HL-60 (cell line): ENCODE measurements around the gene EMID1.

Experiments used
- DNase-seq, 2 experiments: peaks; one replicate each; pipeline ENCODE4 v3.0.0-alpha.2; 2010 to 2020; ENCODE audit warnings: low read depth in 1 of 2, low spot score in 1 of 2
- H3K27ac ChIP-seq: fragments of 250-450 bp; sonication (Bioruptor Pico); replicated peaks from 2 replicates; pipeline ENCODE4 v1.5.1; 2020; ENCODE audit warnings: mild to moderate bottlenecking, moderate library complexity
- H3K27me3 ChIP-seq: fragments of 250-450 bp; sonication (Bioruptor Pico); 2 replicates; pipeline ENCODE4 v1.5.1; 2021; ENCODE audit warnings: mild to moderate bottlenecking, moderate library complexity; ENCODE audit not compliant: insufficient read depth, poor library complexity, severe bottlenecking
- H3K4me3 ChIP-seq: replicated peaks from 2 replicates; pipeline ENCODE4 v1.5.1; 2011; ENCODE audit warnings: mild to moderate bottlenecking, control low read depth, low read length; ENCODE audit not compliant: insufficient read depth
- GABPA ChIP-seq: IDR thresholded peaks from 2 replicates; pipeline ENCODE4 v1.6.1; 2012; ENCODE audit warnings: low read depth
- POLR2AphosphoS5 ChIP-seq: IDR thresholded peaks from 2 replicates; pipeline ENCODE4 v1.6.1; 2012; ENCODE audit warnings: low read depth
- REST ChIP-seq: IDR thresholded peaks from 2 replicates; pipeline ENCODE4 v1.6.1; 2012; ENCODE audit warnings: low read depth; ENCODE audit not compliant: insufficient replicate concordance
- SPI1 ChIP-seq: IDR thresholded peaks from 2 replicates; pipeline ENCODE4 v1.6.1; 2012; ENCODE audit warnings: low read depth, mild to moderate bottlenecking, borderline replicate concordance
- TF ChIP-seq, protein P1 (sequence below): IDR thresholded peaks from one replicate; pipeline ENCODE4 v1.5.1; 2011; ENCODE audit warnings: low read length, control low read depth, inconsistent platforms; ENCODE audit not compliant: insufficient read depth

The EMID1 gene

GRCh38 chr22:29275167-29275566 lies 69.5 kb downstream of the EMID1 start:
- Histone ChIP-seq H3K4me3 (no peak overlapping the region), H3K27ac (no peak overlapping the region)
- TF ChIP-seq POLR2AphosphoS5 = no peak
- no peak for TF ChIP-seq GABPA
- TF ChIP-seq, protein P1, sequence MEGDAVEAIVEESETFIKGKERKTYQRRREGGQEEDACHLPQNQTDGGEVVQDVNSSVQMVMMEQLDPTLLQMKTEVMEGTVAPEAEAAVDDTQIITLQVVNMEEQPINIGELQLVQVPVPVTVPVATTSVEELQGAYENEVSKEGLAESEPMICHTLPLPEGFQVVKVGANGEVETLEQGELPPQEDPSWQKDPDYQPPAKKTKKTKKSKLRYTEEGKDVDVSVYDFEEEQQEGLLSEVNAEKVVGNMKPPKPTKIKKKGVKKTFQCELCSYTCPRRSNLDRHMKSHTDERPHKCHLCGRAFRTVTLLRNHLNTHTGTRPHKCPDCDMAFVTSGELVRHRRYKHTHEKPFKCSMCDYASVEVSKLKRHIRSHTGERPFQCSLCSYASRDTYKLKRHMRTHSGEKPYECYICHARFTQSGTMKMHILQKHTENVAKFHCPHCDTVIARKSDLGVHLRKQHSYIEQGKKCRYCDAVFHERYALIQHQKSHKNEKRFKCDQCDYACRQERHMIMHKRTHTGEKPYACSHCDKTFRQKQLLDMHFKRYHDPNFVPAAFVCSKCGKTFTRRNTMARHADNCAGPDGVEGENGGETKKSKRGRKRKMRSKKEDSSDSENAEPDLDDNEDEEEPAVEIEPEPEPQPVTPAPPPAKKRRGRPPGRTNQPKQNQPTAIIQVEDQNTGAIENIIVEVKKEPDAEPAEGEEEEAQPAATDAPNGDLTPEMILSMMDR = no peak
- TF ChIP-seq SPI1 = no peak
- TF ChIP-seq REST = no peak

DNA sequence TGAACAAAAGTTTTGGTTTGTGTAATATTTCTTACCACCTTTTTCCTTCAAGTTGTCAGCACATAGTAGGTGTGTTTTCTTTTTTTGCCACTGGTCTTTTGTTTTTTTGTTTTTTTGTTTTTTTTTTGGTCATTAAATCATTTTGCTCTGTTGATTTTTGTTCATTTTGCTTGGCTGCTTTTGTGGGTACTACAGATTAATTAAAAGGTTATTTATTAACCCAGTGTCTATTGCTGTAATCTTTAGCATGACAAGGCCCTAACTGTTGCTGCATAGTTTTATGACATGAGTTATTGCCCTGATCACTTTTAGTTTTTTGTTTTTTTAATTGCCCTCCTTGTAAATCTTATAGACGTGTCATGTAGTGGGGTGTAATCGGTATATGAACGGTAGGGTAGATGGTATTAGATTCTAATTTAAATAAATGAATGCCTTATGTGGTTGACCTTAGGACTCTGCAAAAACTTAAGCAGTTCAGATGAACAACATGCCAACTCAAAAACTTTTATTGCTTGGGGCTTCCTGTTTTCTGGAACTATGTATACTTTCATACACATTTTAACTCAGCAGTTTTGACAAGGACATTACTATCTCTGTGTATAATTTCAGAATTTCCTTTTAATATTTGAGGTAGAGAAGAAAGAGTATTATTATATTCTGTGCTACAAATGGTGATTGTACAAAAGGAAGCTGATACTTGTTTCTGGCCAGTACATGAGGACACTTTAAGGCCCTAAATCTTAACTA lies 70.3 kb downstream of the EMID1 start:
- H3K27me3 ChIP-seq = no peaks in the 10 kb centered on the region
- no peak overlapping the region for H3K27ac ChIP-seq
- TF ChIP-seq, protein P1 = no peak
- no peak for TF ChIP-seq GABPA
- TF ChIP-seq REST = no peak
- no peak for TF ChIP-seq POLR2AphosphoS5
- TF ChIP-seq SPI1 = no peak
- H3K4me3 ChIP-seq = no peak overlapping the region
- DNase-seq = no peak

More at GRCh38 chr22:29275167-29275566, 69.5 kb downstream of the EMID1 start:
- no peak for DNase-seq
- H3K27me3 ChIP-seq = no peaks in the 10 kb centered on the region

- H3K27ac ChIP-seq = no peak overlapping the region
- no peak for TF ChIP-seq SPI1
- TF ChIP-seq, protein P1 = no peak
- no peak overlapping the region for H3K4me3 ChIP-seq
- no peak for DNase-seq
- no peaks in the 10 kb centered on the region for H3K27me3 ChIP-seq
These were observed 72.2 kb downstream of the EMID1 start for GRCh38 chr22:29277927-29278326.

GRCh38 chr22:29284196-29284595 lies 78.5 kb downstream of the EMID1 start:
- TF ChIP-seq REST = no peak
- TF ChIP-seq, protein P1 = no peak
- TF ChIP-seq SPI1 = no peak
- no peak for TF ChIP-seq GABPA
- no peak for TF ChIP-seq POLR2AphosphoS5
- H3K27ac ChIP-seq = no peak overlapping the region
- DNase-seq = no peak
- H3K27me3 ChIP-seq = no peaks in the 10 kb centered on the region
- no peak overlapping the region for H3K4me3 ChIP-seq
